H9 (cell line): ENCODE data around the gene SNHG17. TPM values are rescaled to one million over a fixed set of nuclear protein-coding genes. Genes with fewer than 3 reads are reported as not detected.

Experiments
- DNase-seq: peaks from one replicate; pipeline ENCODE4 v3.0.0-alpha.2; 2017
- H2AFZ ChIP-seq: one replicate; pipeline ENCODE4 v1.6.1; 2013; ENCODE audit warnings: mild to moderate bottlenecking, low read length, control low read depth, moderate library complexity
- H2AK5ac ChIP-seq: 2 replicates; pipeline ENCODE4 v1.6.1; 2013; ENCODE audit warnings: low read length, control low read depth, mixed read lengths; ENCODE audit not compliant: insufficient read length
- H2BK120ac ChIP-seq: one replicate; pipeline ENCODE4 v1.6.1; 2013; ENCODE audit warnings: low read depth, mild to moderate bottlenecking, low read length, control low read depth, inconsistent platforms; ENCODE audit not compliant: poor library complexity, severe bottlenecking
- H2BK12ac ChIP-seq: 2 replicates; pipeline ENCODE4 v1.6.1; 2013; ENCODE audit warnings: low read length, control low read depth, mixed read lengths, low read depth; ENCODE audit not compliant: insufficient read length
- H2BK15ac ChIP-seq: 2 replicates; pipeline ENCODE4 v1.6.1; 2013; ENCODE audit warnings: low read depth, low read length, control low read depth
- H2BK20ac ChIP-seq: one replicate; pipeline ENCODE4 v1.6.1; 2013; ENCODE audit warnings: low read depth, mild to moderate bottlenecking, low read length, control low read depth, inconsistent platforms; ENCODE audit not compliant: poor library complexity, severe bottlenecking
- H2BK5ac ChIP-seq: 2 replicates; pipeline ENCODE4 v1.6.1; 2013; ENCODE audit warnings: low read length, control low read depth, mixed read lengths; ENCODE audit not compliant: insufficient read length
- H3K14ac ChIP-seq: 2 replicates; pipeline ENCODE4 v1.6.1; 2013; ENCODE audit warnings: low read length, control low read depth; ENCODE audit not compliant: insufficient read depth
- H3K18ac ChIP-seq: 2 replicates; pipeline ENCODE4 v1.6.1; 2013; ENCODE audit warnings: low read depth, mild to moderate bottlenecking, mixed read lengths, low read length, control low read depth; ENCODE audit not compliant: insufficient read length
- H3K23ac ChIP-seq: 2 replicates; pipeline ENCODE4 v1.6.1; 2013; ENCODE audit warnings: low read length, control low read depth, mixed read lengths, low read depth; ENCODE audit not compliant: insufficient read length
- H3K23me2 ChIP-seq: 2 replicates; pipeline ENCODE4 v1.6.1; 2013; ENCODE audit warnings: low read depth, mild to moderate bottlenecking, mixed read lengths, low read length, control low read depth; ENCODE audit not compliant: insufficient read length, poor library complexity, severe bottlenecking
- H3K27ac ChIP-seq: 2 replicates; pipeline ENCODE4 v1.5.1; 2013; ENCODE audit warnings: low read length, control low read depth, mixed read lengths, low read depth; ENCODE audit not compliant: insufficient read length
- H3K27me3 ChIP-seq: 2 replicates; pipeline ENCODE4 v1.6.1; 2013; ENCODE audit warnings: low read length, control low read depth, inconsistent platforms; ENCODE audit not compliant: insufficient read depth
- H3K4ac ChIP-seq: 2 replicates; pipeline ENCODE4 v1.6.1; 2013; ENCODE audit warnings: low read depth, mild to moderate bottlenecking, control low read depth, inconsistent platforms, low read length, moderate library complexity
- H3K4me1 ChIP-seq: 2 replicates; pipeline ENCODE4 v1.6.1; 2013; ENCODE audit warnings: low read length, control low read depth, inconsistent platforms; ENCODE audit not compliant: insufficient read depth
- H3K4me2 ChIP-seq: 2 replicates; pipeline ENCODE4 v1.6.1; 2013; ENCODE audit warnings: low read length, control low read depth, mixed read lengths; ENCODE audit not compliant: insufficient read length, insufficient read depth
- H3K56ac ChIP-seq: 2 replicates; pipeline ENCODE4 v1.6.1; 2013; ENCODE audit warnings: low read depth, mild to moderate bottlenecking, mixed read lengths, low read length, control low read depth; ENCODE audit not compliant: insufficient read length
- H3K79me1 ChIP-seq: 2 replicates; pipeline ENCODE4 v1.6.1; 2013; ENCODE audit warnings: low read depth, mild to moderate bottlenecking, moderate library complexity, low read length, control low read depth, inconsistent platforms; ENCODE audit not compliant: insufficient read depth, poor library complexity, severe bottlenecking
- H3K79me2 ChIP-seq: 2 replicates; pipeline ENCODE4 v1.6.1; 2013; ENCODE audit warnings: low read length, control low read depth, inconsistent platforms; ENCODE audit not compliant: insufficient read depth
- H3K9ac ChIP-seq: 2 replicates; pipeline ENCODE4 v1.6.1; 2013; ENCODE audit warnings: low read length, control low read depth, mixed read lengths; ENCODE audit not compliant: insufficient read length; ENCODE audit errors: extremely low read depth
- H3K9me3 ChIP-seq: one replicate; pipeline ENCODE4 v1.6.1; 2013; ENCODE audit warnings: low read depth, low read length, inconsistent platforms; ENCODE audit not compliant: control insufficient read depth
- H3T11ph ChIP-seq: one replicate; pipeline ENCODE4 v1.6.1; 2013; ENCODE audit warnings: mild to moderate bottlenecking, low read length, control low read depth, inconsistent platforms
- H4K20me1 ChIP-seq: one replicate; pipeline ENCODE4 v1.6.1; 2013; ENCODE audit not compliant: control insufficient read depth, insufficient read length, insufficient read depth
- H4K5ac ChIP-seq: 2 replicates; pipeline ENCODE4 v1.6.1; 2013; ENCODE audit warnings: low read depth, mild to moderate bottlenecking, mixed read lengths, low read length, control low read depth; ENCODE audit not compliant: insufficient read length
- H4K8ac ChIP-seq: replicated peaks from 2 replicates; pipeline ENCODE4 v1.6.1; 2013; ENCODE audit warnings: low read length, control low read depth, mixed read lengths, low read depth; ENCODE audit not compliant: insufficient read length
- H4K91ac ChIP-seq: 2 replicates; pipeline ENCODE4 v1.6.1; 2013; ENCODE audit warnings: low read depth, mild to moderate bottlenecking, moderate library complexity, mixed read lengths, low read length, control low read depth; ENCODE audit not compliant: insufficient read length
- H3K27ac Mint-ChIP-seq, 3 experiments: 2 replicates in 2 of 3; 3 replicates in 1 of 3; pipeline ENCODE4 v1.8.0; 2020 to 2021; ENCODE audit warnings: mixed read lengths in 3 of 3, mild to moderate bottlenecking in 1 of 3, moderate library complexity in 1 of 3
- H3K27me3 Mint-ChIP-seq: 2 replicates; pipeline ENCODE4 v1.8.0; 2021; ENCODE audit warnings: low read depth, mild to moderate bottlenecking, moderate library complexity, mixed read lengths
- H3K36me3 Mint-ChIP-seq, 3 experiments: 2 replicates in 2 of 3; 3 replicates in 1 of 3; pipeline ENCODE4 v1.8.0; 2020 to 2021; ENCODE audit warnings: low read depth in 3 of 3, mixed read lengths in 3 of 3; ENCODE audit not compliant: insufficient read depth in 1 of 3
- H3K4me1 Mint-ChIP-seq, 2 experiments: 2 replicates each; pipeline ENCODE4 v1.8.0; 2020; ENCODE audit warnings: mixed read lengths in 2 of 2
- H3K4me3 Mint-ChIP-seq, 2 experiments: 2 replicates in 1 of 2; 3 replicates in 1 of 2; pipeline ENCODE4 v1.8.0; 2020 to 2021; ENCODE audit warnings: mild to moderate bottlenecking in 2 of 2, mixed read lengths in 2 of 2, moderate library complexity in 1 of 2
- H3K9me3 Mint-ChIP-seq, 2 experiments: 2 replicates in 1 of 2; 3 replicates in 1 of 2; pipeline ENCODE4 v1.8.0; 2020; ENCODE audit warnings: mild to moderate bottlenecking in 2 of 2, mixed read lengths in 2 of 2, moderate library complexity in 1 of 2
- WGBS: extraction: QIAGEN DNeasy Blood & Tissue Kit; methylation state at CpG from one replicate; pipeline ENCODE4 v1.1.7; 2013; ENCODE audit warnings: missing lambda C conversion rate, low lambda C conversion rate, mixed read lengths; ENCODE audit not compliant: insufficient read length; ENCODE audit errors: extremely low coverage; 5-methylcytosine and 5-hydroxymethylcytosine counted together
- total RNA-seq: library from RNA; stranded (reverse); gene quantifications from 2 replicates; pipeline ENCODE4 v1.2.1, GENCODE V29; 2021
- TF ChIP-seq, protein P1 (sequence below): fragments of 200-600 bp; sonication (generic); conservative IDR thresholded peaks from 3 replicates; pipeline ENCODE4 v1.8.0; 2021; ENCODE audit warnings: antibody characterized with exemption, mild to moderate bottlenecking

The SNHG17 gene
- total RNA-seq, 1 experiment from 2014 or later: 70.1 TPM

DNA sequence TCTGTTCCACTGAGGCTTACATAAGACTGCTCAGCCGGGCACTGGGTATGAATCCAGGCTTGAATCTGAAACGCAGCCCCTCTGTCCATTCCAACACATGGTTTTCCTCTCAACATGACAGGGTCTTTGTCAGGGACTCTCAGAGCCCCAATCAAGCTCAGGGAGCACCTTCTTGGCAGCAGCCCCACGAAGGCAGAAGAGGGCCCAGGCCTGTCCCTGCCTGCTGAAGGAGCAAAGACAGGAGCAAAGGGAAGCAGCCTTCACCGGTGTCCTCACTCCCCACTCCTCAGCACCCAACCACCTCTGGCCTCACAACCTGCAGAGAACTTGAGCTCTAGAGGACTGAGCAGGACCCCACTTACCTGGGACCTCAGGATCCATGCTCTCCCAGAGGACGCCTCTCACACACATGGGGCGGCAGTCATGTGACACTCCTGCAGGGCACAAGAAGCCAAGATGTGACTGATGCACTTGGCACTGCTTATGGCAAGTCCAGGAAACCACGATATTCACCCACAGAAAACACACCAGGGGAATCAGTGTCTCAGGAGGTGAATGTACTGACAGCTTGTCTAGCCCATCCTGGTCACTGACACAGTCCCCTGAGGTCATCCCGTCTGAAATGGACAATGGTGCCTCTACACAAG, 4.3 kb downstream of the SNHG17 start:
- H2AFZ ChIP-seq: no peak overlapping the region
- no peak overlapping the region for H2AK5ac ChIP-seq
- no peaks in the 10 kb centered on the region for H3K9me3 ChIP-seq
- no peak overlapping the region for H3K4ac ChIP-seq
- peak overlapping the region; percentile 18 for H3K9ac ChIP-seq
- no peak overlapping the region for H4K91ac ChIP-seq
- WGBS: no CpG with 5 or more reads among the region's 8 CpGs
- no peak overlapping the region for H3K4me2 ChIP-seq
- H4K20me1 ChIP-seq: peaks cover 5% of the 10 kb centered on the region
- peaks cover 9% of the 10 kb centered on the region for H3K23me2 ChIP-seq
- no peak overlapping the region for H2BK120ac ChIP-seq
- no peak overlapping the region for H4K5ac ChIP-seq
- H3K14ac ChIP-seq: no peak overlapping the region
- H3K79me2 ChIP-seq: peaks cover 48% of the 10 kb centered on the region; the same call in 1 of the 2 replicates
- H3K27me3 ChIP-seq: no peaks in the 10 kb centered on the region
- peaks cover 13% of the 10 kb centered on the region for H3K79me1 ChIP-seq
- Mint-ChIP-seq H3K27me3 (no peaks in the 10 kb centered on the region; the same call in 1 of the 2 replicates), H3K27ac (peak overlapping the region in 2 of 3 experiments; percentile 28 to 59; a peak in 1 of 7 replicates), H3K4me3 (no peak overlapping the region), H3K4me1 (peaks cover 26% of the 10 kb centered on the region in 2 experiments), H3K9me3 (peaks cover 0 to 1% of the 10 kb centered on the region in 2 experiments; a peak in 1 of 5 replicates), H3K36me3 (peaks cover 84 to 88% (median 85%) of the 10 kb centered on the region in 3 experiments)
- H3K23ac ChIP-seq: no peak overlapping the region
- no peak overlapping the region for H2BK15ac ChIP-seq
- DNase-seq: no peak
- peaks cover 2% of the 10 kb centered on the region; the same call in 1 of the 2 replicates for H3K4me1 ChIP-seq
- H3K27ac ChIP-seq: no peak overlapping the region
- H3T11ph ChIP-seq: no peak overlapping the region
- no peak overlapping the region for H2BK5ac ChIP-seq
- no peak overlapping the region for H2BK20ac ChIP-seq
- TF ChIP-seq, protein P1, sequence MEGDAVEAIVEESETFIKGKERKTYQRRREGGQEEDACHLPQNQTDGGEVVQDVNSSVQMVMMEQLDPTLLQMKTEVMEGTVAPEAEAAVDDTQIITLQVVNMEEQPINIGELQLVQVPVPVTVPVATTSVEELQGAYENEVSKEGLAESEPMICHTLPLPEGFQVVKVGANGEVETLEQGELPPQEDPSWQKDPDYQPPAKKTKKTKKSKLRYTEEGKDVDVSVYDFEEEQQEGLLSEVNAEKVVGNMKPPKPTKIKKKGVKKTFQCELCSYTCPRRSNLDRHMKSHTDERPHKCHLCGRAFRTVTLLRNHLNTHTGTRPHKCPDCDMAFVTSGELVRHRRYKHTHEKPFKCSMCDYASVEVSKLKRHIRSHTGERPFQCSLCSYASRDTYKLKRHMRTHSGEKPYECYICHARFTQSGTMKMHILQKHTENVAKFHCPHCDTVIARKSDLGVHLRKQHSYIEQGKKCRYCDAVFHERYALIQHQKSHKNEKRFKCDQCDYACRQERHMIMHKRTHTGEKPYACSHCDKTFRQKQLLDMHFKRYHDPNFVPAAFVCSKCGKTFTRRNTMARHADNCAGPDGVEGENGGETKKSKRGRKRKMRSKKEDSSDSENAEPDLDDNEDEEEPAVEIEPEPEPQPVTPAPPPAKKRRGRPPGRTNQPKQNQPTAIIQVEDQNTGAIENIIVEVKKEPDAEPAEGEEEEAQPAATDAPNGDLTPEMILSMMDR: no peak
- H3K56ac ChIP-seq: no peak overlapping the region
- no peak overlapping the region for H3K18ac ChIP-seq
- no peak overlapping the region for H4K8ac ChIP-seq
- no peak overlapping the region for H2BK12ac ChIP-seq
